Epithelial cell of proximal tubule (primary cell): ENCODE measurements around the gene DIS3L2. TPM values are rescaled to one million over a fixed set of nuclear protein-coding genes. Genes with fewer than 3 reads are reported as not detected.
"Not testable (repeated sequence)": the region's sequence is repeated elsewhere in the genome, so short reads cannot be mapped to it uniquely, and the experiment has no call there.

Experiments
- DNase-seq: peaks from one replicate; pipeline ENCODE4 v3.0.0-alpha.2; 2011; ENCODE audit warnings: low read depth
- H3K4me3 ChIP-seq: 2 replicates; pipeline ENCODE4 v1.5.1; 2011; ENCODE audit warnings: low read depth, mild to moderate bottlenecking, low read length
- CTCF ChIP-seq: conservative IDR thresholded peaks from 2 replicates; pipeline ENCODE4 v1.5.1; 2012; ENCODE audit warnings: low read depth, mild to moderate bottlenecking, low read length
- total RNA-seq: library from RNA; depleted of rRNA; stranded (reverse); fragments of >200 nt; gene quantifications from 2 replicates; pipeline ENCODE4 v1.2.3, GENCODE V29; 2015

The DIS3L2 gene
- total RNA-seq, 1 donor from 2014 or later = 31.6 TPM

GRCh38 chr2:232097260-232097659, 135.7 kb downstream of the DIS3L2 start:
- DNase-seq = no peak
- H3K4me3 ChIP-seq = no peak overlapping the region
- TF ChIP-seq CTCF = no peak

GRCh38 chr2:232097758-232098157, 136.2 kb downstream of the DIS3L2 start:
- H3K4me3 ChIP-seq = no peak overlapping the region
- DNase-seq = no peak
- no peak for TF ChIP-seq CTCF

- no peak for DNase-seq
- TF ChIP-seq CTCF = no peak
- H3K4me3 ChIP-seq = no peak overlapping the region
These were observed 140.9 kb downstream of the DIS3L2 start for GRCh38 chr2:232102380-232102779.

GRCh38 chr2:232103140-232103737, 141.7 kb downstream of the DIS3L2 start:
- H3K4me3 ChIP-seq = no peak overlapping the region
- TF ChIP-seq CTCF = no peak
- DNase-seq = no peak

DNA sequence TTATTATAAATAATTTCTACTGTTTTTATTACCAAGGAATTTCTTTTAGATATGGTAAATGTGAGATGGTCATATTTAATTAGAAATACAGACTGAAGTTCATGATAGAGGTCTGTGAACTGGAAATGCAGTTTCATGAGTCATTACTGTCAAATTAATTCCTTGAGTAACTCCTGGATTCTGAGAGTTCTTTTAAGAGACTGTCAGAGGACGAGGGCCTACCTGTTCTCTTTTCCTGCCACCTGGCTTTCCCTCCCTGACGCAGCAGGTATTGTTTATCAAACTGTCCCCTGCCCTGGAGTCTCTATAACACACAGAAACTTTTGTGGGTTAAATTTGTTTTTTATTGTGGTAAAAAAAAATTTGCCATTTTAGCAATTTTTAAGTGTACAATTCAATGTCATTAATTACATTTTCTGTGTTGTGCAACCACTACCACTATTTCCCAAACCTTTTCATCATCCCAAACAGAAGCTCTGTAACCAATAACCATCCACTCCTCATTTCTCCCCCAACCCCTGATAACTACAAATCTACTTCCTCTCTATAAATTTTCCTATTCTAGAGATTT, 142.6 kb downstream of the DIS3L2 start:
- no peak overlapping the region for H3K4me3 ChIP-seq
- TF ChIP-seq CTCF = peak; percentile 4
- DNase-seq = no peak

GRCh38 chr2:232111551-232111950, 150.0 kb downstream of the DIS3L2 start:
- TF ChIP-seq CTCF = no peak
- H3K4me3 ChIP-seq = no peak overlapping the region

GRCh38 chr2:232113821-232114220, 152.3 kb downstream of the DIS3L2 start:
- no peak for TF ChIP-seq CTCF
- no peak for DNase-seq
- H3K4me3 ChIP-seq = no peak overlapping the region

More at GRCh38 chr2:232111551-232111950, 150.0 kb downstream of the DIS3L2 start:
- DNase-seq = no peak

DNA sequence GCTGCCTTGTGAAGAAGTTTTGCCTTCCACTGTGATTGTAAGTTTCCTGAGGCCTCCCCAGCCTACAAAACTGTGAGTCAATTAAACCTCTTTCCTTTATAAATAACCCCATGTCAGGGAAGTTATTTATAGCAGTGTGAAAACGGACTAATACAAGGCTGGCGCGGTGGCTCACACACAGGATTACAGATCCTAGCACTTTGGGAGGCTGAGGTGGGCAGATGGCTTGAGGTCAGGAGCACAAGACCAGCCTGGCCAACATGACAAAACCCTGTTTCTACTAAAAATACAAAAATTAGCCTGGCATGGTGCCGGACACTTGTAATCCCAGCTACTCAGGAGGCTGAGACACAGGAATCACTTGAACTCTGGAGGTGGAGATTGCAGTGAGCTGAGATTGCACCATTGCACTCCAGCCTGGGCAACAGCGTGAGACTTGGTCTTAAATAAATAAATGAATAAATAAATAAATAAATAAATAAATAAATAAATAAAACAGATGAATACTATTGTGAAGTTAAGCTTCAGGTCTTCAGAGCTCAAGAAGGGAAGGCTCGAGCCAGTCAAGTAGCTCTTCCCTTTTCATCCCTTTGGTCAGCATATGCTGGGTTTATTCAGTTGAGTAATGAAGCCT, 154.3 kb downstream of the DIS3L2 start:
- H3K4me3 ChIP-seq, DNase-seq: not testable (repeated sequence)
